ENCODE data around the gene COL6A3. TPM values are rescaled to one million over a fixed set of nuclear protein-coding genes. Genes with fewer than 3 reads are reported as not detected.

COL6A3 gene
- total RNA-seq, 4 donors from 2014 or later = 432 to 983 (median 750) TPM

- TF ChIP-seq CTCF (IDR thresholded peaks at IDR 0.05; ENCODE audit: low read depth) = no peak
These were observed 93.0 kb downstream of the COL6A3 start for GRCh38 chr2:237320801-237321560.

- no peak for TF ChIP-seq CTCF (IDR thresholded peaks at IDR 0.05; ENCODE audit: low read depth)
These were observed 94.1 kb downstream of the COL6A3 start for GRCh38 chr2:237319887-237320286.

- no peak for TF ChIP-seq CTCF (IDR thresholded peaks at IDR 0.05; ENCODE audit: low read depth)
These were observed 94.7 kb downstream of the COL6A3 start for GRCh38 chr2:237319086-237319820.

- TF ChIP-seq CTCF (IDR thresholded peaks at IDR 0.05; ENCODE audit: low read depth) = no peak
These were observed 97.6 kb downstream of the COL6A3 start for GRCh38 chr2:237316339-237316738.

GRCh38 chr2:237315829-237316225, 98.1 kb downstream of the COL6A3 start:
- no peak for TF ChIP-seq CTCF (IDR thresholded peaks at IDR 0.05; ENCODE audit: low read depth)

GRCh38 chr2:237315170-237315828, 98.7 kb downstream of the COL6A3 start:
- TF ChIP-seq CTCF (IDR thresholded peaks at IDR 0.05; ENCODE audit: low read depth) = no peak

GRCh38 chr2:237314681-237315080, 99.3 kb downstream of the COL6A3 start:
- no peak for TF ChIP-seq CTCF (IDR thresholded peaks at IDR 0.05; ENCODE audit: low read depth)

Measured in subcutaneous adipose tissue (tissue), 4 donors.